Vagina (tissue), 2 donors: ENCODE data around the gene FBXO34. TPM values are rescaled to one million over a fixed set of nuclear protein-coding genes. Genes with fewer than 3 reads are reported as not detected.
A peak's percentile ranks its signal among the peaks of the same experiment; 100 is the strongest.

Source experiments
- DNase-seq, 2 donors: peaks; one replicate each; pipeline ENCODE4 v3.0.0-alpha.2; 2017; ENCODE audit errors: extremely low spot score in 2 of 2
- H3K27ac ChIP-seq: fragments of 200-600 bp; sonication (generic); one replicate; pipeline ENCODE4 v1.5.1; 2019
- H3K27me3 ChIP-seq: fragments of 200-600 bp; sonication (generic); one replicate; pipeline ENCODE4 v1.5.1; 2019
- H3K36me3 ChIP-seq, 2 donors: fragments of 200-600 bp; sonication (generic); one replicate each; pipeline ENCODE4 v1.5.1; 2017 to 2019
- H3K4me1 ChIP-seq: fragments of 200-600 bp; sonication (generic); one replicate; pipeline ENCODE4 v1.5.1; 2019
- H3K4me3 ChIP-seq, 2 donors: fragments of 200-600 bp; sonication (generic); 1 replicate in 1 of 2; 2 replicates in 1 of 2; pipeline ENCODE4 v1.5.1; 2016 to 2019
- H3K9me3 ChIP-seq: fragments of 200-600 bp; sonication (generic); one replicate; pipeline ENCODE4 v1.5.1; 2019
- CTCF ChIP-seq, 3 experiments: fragments of 450-650 bp in 2 of 3; fragments of 200-600 bp in 1 of 3; sonication (generic) in 1 of 3; IDR thresholded peaks; one replicate each; pipeline ENCODE4 v1.5.1; 2017 to 2019; ENCODE audit warnings: antibody characterized with exemption in 3 of 3, mild to moderate bottlenecking in 2 of 3, moderate library complexity in 2 of 3
- POLR2A ChIP-seq, 2 donors: fragments of 450-650 bp; IDR thresholded peaks; one replicate each; pipeline ENCODE4 v1.6.1; 2017; ENCODE audit warnings: antibody characterized with exemption in 2 of 2, mild to moderate bottlenecking in 2 of 2, moderate library complexity in 2 of 2
- POLR2AphosphoS5 ChIP-seq, 2 donors: sonication (generic); formaldehyde crosslinking; IDR thresholded peaks; one replicate each; pipeline ENCODE4 v1.9.0; 2017; ENCODE audit warnings: antibody characterized with exemption in 2 of 2, mild to moderate bottlenecking in 2 of 2, low read depth in 1 of 2; ENCODE audit not compliant: insufficient read depth in 1 of 2
- intact Hi-C: fragments of 100-400 bp; cut with DNase I; formaldehyde crosslinking; loops from one replicate; pipeline ENCODE4 v1.15.1; 2023
- total RNA-seq: library from RNA; depleted of rRNA; stranded (reverse); fragments of >200 nt; gene quantifications from one replicate; pipeline ENCODE4 v1.2.3, GENCODE V29; 2016

Gene FBXO34
- total RNA-seq, 1 donor from 2014 or later: 24.6 TPM

- peaks cover 20% of the 10 kb centered on the region for H3K4me1 ChIP-seq
- H3K9me3 ChIP-seq: no peaks in the 10 kb centered on the region
- no peak for TF ChIP-seq POLR2A (IDR thresholded peaks at IDR 0.05)
- no peak for TF ChIP-seq CTCF (IDR thresholded peaks at IDR 0.05)
- TF ChIP-seq POLR2AphosphoS5 (IDR thresholded peaks at IDR 0.05; ENCODE audit: insufficient read depth in 1 of 2, low read depth in 1 of 2): no peak
- peak overlapping the region; percentile 71 for H3K27ac ChIP-seq
- peaks cover 0 to 25% of the 10 kb centered on the region in 2 donors for H3K36me3 ChIP-seq
- DNase-seq: no peak
- intact Hi-C loops: no loop called here
- H3K4me3 ChIP-seq: no peak overlapping the region
- H3K27me3 ChIP-seq: no peaks in the 10 kb centered on the region
These were observed 115.9 kb downstream of the FBXO34 start for GRCh38 chr14:55387121-55387520.

- Histone ChIP-seq H3K4me1 (peaks cover 17% of the 10 kb centered on the region), H3K4me3 (no peak overlapping the region), H3K27me3 (no peaks in the 10 kb centered on the region), H3K27ac (peak overlapping the region; percentile 71), H3K9me3 (no peaks in the 10 kb centered on the region), H3K36me3 (peaks cover 0 to 23% of the 10 kb centered on the region in 2 donors)
- no peak for TF ChIP-seq CTCF (IDR thresholded peaks at IDR 0.05)
- TF ChIP-seq POLR2A (IDR thresholded peaks at IDR 0.05): no peak
- no peak for TF ChIP-seq POLR2AphosphoS5 (IDR thresholded peaks at IDR 0.05; ENCODE audit: insufficient read depth in 1 of 2, low read depth in 1 of 2)
- intact Hi-C loops: no loop called here
- DNase-seq: no peak
These were observed 116.9 kb downstream of the FBXO34 start for GRCh38 chr14:55388160-55388559.

- TF ChIP-seq CTCF (IDR thresholded peaks at IDR 0.05): no peak
- peak in 1 of 2 donors; percentile 69 for TF ChIP-seq POLR2AphosphoS5 (IDR thresholded peaks at IDR 0.05; ENCODE audit: insufficient read depth in 1 of 2, low read depth in 1 of 2)
- intact Hi-C loops: no loop called here
- no peaks in the 10 kb centered on the region for H3K9me3 ChIP-seq
- H3K27ac ChIP-seq: peak overlapping the region; percentile 71
- H3K4me3 ChIP-seq: no peak overlapping the region
- no peaks in the 10 kb centered on the region for H3K27me3 ChIP-seq
- H3K36me3 ChIP-seq: peaks cover 0 to 25% of the 10 kb centered on the region in 2 donors
- peaks cover 8% of the 10 kb centered on the region for H3K4me1 ChIP-seq
- no peak for DNase-seq
These were observed 118.1 kb downstream of the FBXO34 start for GRCh38 chr14:55389330-55389729.

- TF ChIP-seq POLR2A (IDR thresholded peaks at IDR 0.05): no peak
- peak in 1 of 2 donors; percentile 80 for TF ChIP-seq POLR2AphosphoS5 (IDR thresholded peaks at IDR 0.05; ENCODE audit: insufficient read depth in 1 of 2, low read depth in 1 of 2)
- Histone ChIP-seq H3K27ac (peak overlapping the region; percentile 39), H3K4me1 (peaks cover 12% of the 10 kb centered on the region), H3K9me3 (no peaks in the 10 kb centered on the region), H3K4me3 (no peak overlapping the region), H3K27me3 (no peaks in the 10 kb centered on the region), H3K36me3 (peaks cover 0 to 14% of the 10 kb centered on the region in 2 donors)
- intact Hi-C loops: no loop called here
- no peak for DNase-seq
These were observed 127.5 kb downstream of the FBXO34 start for GRCh38 chr14:55398679-55399078.

GRCh38 chr14:55399183-55399582 lies 128.0 kb downstream of the FBXO34 start:
- intact Hi-C loops: no loop called here

More at GRCh38 chr14:55399183-55399582, 128.0 kb downstream of the FBXO34 start:
- TF ChIP-seq POLR2AphosphoS5 (IDR thresholded peaks at IDR 0.05; ENCODE audit: insufficient read depth in 1 of 2, low read depth in 1 of 2): no peak
- TF ChIP-seq POLR2A (IDR thresholded peaks at IDR 0.05): no peak
- TF ChIP-seq CTCF (IDR thresholded peaks at IDR 0.05): no peak
- H3K4me1 ChIP-seq: peaks cover 13% of the 10 kb centered on the region
- peak overlapping the region; percentile 39 for H3K27ac ChIP-seq
- no peak overlapping the region for H3K4me3 ChIP-seq
- H3K27me3 ChIP-seq: no peaks in the 10 kb centered on the region
- H3K9me3 ChIP-seq: no peaks in the 10 kb centered on the region
- no peak for DNase-seq
- H3K36me3 ChIP-seq: peaks cover 0 to 11% of the 10 kb centered on the region in 2 donors
